22Rv1 (cell line): Measurements from ENCODE around the gene CENPP.

Experiments
- CTCF ChIP-seq: fragments of 450-650 bp; IDR thresholded peaks from 2 replicates; pipeline ENCODE4 v1.5.1; 2017; ENCODE audit warnings: mild to moderate bottlenecking
- ZFX ChIP-seq: fragments of 450-650 bp; IDR thresholded peaks from 2 replicates; pipeline ENCODE4 v1.6.1; 2017; ENCODE audit warnings: antibody characterized with exemption, borderline replicate concordance

GRCh38 chr9:92406477-92406876 lies 80.7 kb downstream of the CENPP start:
- TF ChIP-seq CTCF (no peak), ZFX (no peak)
